ENCODE results near the gene DENR.

DNA sequence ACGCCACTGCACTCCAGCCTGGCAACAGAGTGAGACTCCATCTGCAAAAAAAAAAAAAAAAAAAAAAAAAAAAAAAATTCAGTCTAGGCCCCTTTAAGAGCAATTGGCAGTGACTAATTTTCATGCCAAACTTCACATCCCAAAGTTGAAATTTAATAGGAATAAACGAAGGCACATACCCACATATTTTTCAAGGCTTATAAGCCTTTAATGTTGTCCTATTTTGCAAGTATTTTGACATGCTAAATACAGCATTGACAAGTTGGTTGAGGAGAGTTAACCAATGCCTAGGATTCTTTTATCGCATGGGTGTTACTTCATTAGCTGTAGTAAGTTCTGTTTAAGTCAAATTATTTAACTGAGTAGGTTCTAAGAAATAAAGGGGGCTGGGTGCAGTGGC lies 59.2 kb downstream of the DENR start:
- TF ChIP-seq POLR2AphosphoS5 (IDR thresholded peaks at IDR 0.05): no peak
- TF ChIP-seq POLR2A (IDR thresholded peaks at IDR 0.05): no peak

Measured in sigmoid colon (tissue), 4 donors.